Fibroblast of skin of back (primary cell): ENCODE data around the gene TBC1D17.
A peak's percentile ranks its signal among the peaks of the same experiment; 100 is the strongest.

Source experiments
- DNase-seq: peaks from one replicate; pipeline ENCODE4 v3.0.0-alpha.2; 2013

The TBC1D17 gene

DNA sequence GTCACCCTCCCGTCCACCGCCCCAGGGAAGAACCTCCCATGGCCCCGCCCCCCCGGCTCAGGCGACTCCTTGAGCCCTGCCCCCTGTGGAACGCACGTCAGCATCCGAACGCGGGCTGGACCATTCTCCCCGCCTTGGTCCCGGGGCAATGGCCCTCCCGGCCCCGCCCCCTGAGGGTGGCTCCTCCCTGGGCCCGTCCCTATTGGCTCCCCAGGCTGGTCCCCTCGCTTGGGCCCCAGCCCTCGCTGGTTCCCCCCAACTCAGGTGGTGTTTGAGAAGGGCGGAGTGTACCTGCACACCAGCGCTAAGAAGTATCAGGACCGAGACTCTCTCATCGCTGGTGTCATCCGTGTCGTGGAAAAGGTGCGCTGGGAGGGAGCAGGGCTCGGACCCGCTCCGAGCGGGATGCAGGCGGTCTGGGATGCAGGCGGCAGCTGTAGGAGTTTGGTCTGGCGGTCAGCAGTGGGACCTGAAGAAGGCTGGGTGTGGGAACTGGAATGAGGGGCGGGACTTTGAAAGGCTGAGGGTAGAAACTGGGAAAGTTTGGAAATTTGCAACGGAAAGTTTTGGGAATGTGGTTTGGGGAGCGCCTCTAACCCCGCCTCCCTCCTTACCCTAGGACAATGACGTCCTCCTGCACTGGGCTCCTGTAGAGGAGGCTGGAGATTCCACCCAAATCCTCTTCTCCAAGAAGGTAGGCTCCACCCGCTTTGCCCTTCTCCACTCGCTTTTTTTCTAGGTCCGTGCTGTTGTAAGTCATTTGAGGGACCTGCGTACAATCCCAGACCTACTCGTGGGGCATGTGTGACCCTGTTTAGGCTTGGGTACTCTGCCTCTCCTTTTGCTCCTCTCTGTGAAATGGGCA is 609 bp downstream of the TBC1D17 start:
- peak; percentile 97 for DNase-seq

DNA sequence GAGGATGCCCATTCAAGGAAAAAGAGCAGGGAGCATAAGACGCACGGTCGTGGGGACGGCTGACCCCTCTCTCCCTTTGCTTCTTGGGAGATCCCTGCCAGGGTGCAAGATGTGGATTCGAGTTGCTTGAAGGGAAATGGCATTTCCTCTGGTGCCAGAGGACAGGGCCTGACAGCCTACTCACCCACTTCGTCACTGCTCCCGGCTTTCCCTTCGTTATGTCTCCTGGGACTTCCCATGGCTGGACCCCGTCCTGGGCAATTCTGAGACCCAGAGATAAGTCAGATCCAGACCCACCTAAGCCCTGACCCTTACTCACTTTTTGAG is 1.2 kb downstream of the TBC1D17 start:
- no peak for DNase-seq

DNA sequence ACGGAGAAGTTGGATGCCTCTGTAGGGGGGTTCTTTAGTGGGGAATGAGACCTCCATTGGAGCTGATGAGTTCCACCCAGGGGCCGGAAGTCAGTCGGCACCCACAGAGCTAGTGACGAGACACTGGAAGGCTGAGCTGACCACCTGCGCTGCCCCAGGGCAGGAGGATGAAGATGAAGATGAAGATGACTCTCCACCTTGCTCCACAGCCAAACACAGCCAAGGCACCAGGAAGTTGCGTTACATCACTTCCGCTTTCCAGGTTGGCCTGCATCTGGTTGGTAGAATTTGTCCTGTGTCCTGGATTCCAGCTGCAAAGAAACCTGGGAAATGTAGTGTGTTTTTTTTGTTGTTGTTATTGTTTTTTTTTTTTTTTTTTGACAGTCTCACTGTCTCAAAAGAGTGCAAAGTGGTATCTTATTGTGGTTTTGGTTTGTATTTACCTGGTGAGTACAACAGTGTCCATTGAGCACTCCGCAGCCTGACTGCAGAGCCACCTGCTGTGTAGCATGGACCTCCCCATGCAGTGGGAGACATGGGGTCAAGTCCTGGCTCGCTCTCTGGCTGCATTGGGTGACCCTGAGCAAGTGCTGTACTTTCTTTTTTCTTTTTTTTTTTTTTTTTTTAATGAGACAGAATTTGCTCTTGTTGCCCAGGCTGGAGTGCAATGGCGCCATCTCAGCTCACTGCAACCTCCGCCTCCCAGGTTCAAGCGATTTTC is 1.9 kb downstream of the TBC1D17 start:
- no peak for DNase-seq

GRCh38 chr19:49880162-49880869 is 2.8 kb downstream of the TBC1D17 start:
- no peak for DNase-seq

- DNase-seq: no peak
These were observed 3.7 kb downstream of the TBC1D17 start for GRCh38 chr19:49881186-49881585.

- DNase-seq: no peak
These were observed 4.3 kb downstream of the TBC1D17 start for GRCh38 chr19:49881672-49882394.

- DNase-seq: no peak
These were observed 5.1 kb downstream of the TBC1D17 start for GRCh38 chr19:49882643-49883042.

DNA sequence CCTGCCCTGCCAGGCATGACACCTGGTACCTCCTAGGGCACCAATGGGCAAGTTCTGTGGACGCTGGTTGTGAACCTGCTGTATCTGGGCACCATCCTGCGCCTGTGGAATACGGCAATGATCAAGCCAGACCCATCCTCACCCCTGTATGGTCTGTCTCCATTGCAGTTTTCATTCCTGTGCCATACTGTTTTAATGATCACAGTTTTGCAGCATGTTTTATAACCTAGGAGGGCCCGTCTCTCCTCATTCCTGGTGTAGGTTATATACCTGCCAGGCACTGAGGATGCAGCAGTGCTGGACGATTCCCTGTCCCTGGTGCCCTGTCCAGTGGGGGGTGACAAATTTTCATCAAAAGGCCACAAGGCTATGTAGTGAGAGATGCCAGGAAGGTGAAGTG is 5.6 kb downstream of the TBC1D17 start:
- DNase-seq: no peak

DNA sequence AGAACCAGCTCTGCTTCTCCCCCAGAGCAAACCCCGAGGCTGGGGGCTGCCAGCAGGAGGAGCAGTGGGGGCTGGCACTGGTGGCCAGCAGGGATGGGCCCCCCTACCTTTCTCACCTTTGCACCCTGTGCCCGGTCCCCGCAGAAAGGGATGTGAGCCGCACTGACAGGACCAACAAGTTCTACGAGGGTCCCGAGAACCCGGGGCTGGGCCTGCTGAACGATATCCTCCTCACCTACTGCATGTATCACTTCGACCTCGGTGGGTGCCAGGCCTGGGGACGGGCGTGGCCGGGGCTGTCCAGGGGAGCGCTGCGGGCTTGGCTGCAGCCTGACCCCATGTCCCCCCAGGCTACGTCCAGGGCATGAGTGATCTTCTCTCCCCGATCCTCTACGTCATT is 6.6 kb downstream of the TBC1D17 start:
- DNase-seq: no peak

GRCh38 chr19:49884760-49885159 is 7.3 kb downstream of the TBC1D17 start:
- DNase-seq: no peak

GRCh38 chr19:49887037-49887664 is 9.6 kb downstream of the TBC1D17 start:
- no peak for DNase-seq

DNA sequence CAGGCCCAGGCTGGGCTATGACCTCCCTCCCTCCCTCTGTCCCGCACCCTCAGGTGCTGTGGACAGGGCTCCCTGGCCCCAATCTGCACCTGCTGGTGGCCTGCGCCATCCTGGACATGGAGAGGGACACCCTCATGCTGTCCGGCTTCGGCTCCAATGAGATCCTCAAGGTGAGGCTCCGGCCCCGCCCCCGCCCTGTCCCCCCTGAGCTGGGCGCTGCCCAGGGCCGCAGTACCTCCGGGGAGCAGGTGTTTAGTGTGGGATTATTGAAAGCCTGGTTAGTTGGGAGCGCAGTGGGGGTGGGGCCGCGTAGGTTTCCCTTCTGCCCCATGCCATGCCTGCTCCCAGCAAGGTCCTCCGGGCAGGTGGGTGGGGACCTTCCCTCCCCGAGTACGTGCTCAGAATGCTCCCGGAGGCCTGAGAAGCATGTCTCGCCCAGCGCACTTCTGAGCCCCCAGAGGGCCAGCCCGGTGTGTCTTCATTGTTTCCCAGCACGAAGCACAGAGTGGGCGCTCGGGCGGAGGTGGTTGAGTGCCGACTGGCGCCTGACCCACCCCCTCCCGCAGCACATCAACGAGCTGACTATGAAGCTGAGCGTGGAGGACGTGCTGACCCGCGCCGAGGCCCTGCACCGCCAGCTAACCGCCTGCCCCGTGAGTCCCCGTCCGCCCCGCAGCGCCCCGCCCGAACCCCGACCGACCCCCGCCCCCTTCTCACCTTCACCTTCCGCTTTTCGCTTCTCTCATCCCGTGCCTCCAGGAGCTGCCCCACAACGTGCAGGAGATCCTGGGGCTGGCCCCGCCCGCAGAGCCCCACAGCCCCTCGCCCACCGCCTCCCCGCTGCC is 10.4 kb downstream of the TBC1D17 start:
- no peak for DNase-seq

DNA sequence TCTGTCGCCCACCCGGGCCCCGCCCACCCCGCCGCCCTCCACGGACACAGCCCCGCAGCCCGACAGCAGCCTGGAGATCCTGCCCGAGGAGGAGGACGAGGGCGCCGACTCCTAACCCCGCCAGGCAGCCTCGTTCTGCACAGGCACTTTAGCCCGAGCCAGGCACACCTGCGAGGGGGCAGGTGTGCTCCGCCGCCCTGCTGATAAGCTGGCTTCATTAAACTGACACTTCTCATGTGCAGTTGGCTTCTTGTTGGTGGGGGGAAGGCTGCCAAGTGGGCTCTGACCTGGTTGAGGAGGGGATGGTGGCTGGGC is 11.0 kb downstream of the TBC1D17 start:
- no peak for DNase-seq

DNA sequence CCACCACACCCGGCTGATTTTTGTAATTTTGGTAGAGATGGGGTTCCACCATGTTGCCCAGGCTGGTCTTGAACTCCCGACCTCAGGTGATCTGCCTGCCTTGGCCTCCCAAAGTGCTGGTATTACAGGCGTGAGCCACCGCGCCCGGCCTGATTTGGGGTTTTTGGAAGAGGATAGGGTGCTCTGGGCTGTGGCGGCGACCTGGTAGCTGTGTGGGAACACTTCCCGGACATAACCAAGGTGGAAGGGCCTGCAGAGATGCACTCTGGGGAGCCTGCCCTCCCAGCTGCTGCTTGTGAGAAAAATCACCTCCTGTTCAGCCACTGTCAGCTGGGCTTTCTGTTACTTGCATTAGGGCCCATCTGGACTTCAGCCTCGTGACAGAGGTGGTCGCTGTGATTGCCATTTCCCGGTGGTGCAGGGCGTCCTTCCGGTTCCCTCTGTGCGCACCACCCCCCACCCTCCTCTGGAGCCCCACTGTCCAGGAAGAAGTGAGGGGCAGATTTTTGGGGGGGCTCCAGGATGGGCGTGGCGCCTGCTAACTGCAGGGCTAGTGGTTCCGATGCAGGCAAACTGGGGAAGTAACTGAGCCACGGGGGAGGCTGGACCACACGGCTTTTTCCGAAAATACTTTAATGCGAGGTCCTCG is 11.7 kb downstream of the TBC1D17 start:
- no peak for DNase-seq

DNA sequence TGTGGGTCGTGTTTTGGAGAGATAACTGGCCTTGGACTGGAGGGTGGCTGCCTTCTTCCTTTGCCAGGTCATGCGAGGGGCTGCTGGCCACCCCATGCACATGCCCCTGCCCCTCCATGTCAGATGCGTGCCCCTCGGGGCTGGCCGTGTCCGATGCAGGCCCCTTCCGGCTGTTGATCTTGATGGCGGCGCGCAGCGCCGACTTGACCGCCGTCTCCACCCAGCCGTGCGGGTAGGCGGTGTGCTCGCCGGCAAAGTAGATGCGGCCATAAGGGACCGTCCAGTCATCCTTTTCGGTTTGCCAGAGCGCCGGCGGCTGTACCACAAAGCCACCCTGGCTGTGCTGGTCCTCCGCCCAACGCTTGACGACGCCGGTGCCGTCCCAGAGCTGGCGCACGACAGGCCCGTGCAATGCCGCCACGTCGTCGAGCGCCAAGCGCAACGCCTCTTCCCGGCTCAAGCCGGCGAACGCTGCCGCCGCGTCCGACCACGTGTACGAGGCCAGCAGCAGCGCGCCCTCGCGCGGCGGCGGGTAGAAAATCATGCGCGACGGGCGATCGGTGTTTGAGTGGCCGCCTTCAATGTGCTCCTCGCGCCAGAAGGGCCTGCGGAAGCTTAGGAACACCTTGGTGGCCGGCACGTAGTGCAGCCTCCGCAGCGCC is 12.3 kb downstream of the TBC1D17 start:
- DNase-seq: peak; percentile 72

DNA sequence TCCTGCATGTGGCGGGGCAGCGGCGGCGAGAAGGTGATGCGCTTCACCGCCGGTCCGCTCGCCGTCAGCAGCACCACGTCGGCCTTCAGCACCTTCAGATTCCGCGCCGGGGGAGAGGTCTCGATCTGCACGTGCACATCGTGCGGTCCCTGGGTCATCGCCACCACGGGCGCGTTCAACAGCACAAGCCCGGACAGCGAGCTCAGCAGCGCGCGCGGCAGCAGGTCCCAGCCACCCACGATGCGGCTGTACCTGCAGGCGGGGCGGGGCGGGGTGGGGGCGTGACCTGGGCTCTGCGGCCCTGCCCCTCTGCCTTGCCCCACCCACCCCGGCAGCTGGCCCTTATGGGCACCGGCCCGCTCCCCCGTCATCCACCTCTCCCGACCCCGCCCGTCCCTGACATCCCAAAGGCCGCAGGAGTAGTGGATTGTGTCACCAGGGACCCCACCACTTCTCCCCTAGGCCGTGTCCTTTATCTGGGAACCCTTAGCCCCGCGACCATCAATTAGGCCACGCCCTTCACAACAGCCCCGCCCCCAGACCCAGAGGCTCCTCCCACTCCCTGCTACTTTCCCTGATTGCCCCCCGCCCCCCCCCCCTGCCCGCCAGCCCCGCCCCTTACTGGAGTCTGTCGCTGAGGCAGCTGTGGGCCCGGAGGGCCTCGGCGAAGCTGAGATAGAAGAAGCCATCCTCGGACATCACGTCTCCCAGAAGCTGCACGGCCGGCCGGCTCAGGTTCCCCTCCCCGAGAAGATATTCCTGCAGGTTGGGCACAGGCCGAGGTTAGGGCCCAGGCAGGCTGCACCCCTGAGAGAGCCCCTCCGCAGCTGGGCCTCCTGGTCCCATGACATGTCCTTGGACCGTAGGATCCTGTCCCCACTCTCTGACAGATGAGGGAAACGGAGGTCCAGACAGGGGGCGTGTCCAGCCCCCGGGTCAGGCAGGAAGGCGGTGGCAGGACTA is 13.1 kb downstream of the TBC1D17 start:
- DNase-seq: no peak

DNA sequence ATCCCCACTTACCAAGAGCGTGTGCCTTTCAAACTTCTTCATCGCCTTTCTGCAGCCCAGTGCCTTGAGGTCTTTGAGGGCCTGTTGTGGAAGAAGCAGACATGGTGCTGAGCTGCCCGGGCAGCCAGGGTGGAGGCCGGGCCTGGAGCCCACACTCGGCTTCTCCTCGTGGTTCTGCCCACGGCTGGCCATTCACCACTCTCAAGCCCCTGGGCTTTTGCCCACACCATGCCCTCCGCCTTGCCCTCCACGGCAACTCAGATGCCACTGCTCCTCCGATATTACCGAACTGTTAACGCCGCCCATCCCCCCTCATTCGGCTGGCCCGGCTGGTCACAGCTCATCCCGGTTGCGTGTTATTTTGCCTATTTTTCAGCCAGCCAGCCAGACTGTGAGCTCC is 13.9 kb downstream of the TBC1D17 start:
- no peak for DNase-seq

- no peak for DNase-seq
These were observed 15.2 kb downstream of the TBC1D17 start for GRCh38 chr19:49892716-49893115.

DNA sequence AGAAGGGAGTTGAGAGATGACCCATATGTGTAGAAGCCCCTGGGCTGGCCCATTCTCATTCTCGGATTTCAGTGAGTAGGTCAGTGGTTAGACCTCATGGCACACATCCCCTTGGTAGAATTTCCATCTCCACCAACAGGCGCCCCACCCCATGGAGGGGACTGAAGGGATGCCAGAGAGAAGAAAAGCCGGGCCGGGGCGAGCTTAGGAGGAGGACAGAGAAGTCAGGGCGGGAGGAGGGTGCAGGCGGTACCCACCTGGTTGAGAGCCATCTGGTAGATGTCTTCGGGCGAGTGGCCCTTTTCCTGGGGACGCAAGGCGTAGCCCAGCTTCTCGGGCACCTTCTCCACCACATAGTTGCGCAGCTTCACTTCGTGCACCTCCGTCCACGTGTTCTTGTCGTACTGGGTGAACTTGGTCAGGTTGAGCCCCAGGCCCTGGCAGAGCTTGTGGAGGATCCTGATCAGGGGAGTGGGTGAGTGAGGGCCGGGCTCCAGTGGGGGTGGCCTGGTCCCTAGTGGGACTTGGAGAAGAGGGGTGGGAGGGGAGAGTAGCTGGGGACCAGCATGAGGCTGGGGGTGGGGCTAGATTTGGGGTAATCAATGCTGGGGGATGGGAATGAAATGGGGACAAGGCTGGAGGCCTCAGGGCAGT is 16.6 kb downstream of the TBC1D17 start:
- DNase-seq: no peak
